GM12878 (cell line): ENCODE measurements around the gene FMC1. TPM values are rescaled to one million over a fixed set of nuclear protein-coding genes. Genes with fewer than 3 reads are reported as not detected.

ENCODE experiments used
- BCL11A ChIP-seq: IDR thresholded peaks from 2 replicates; pipeline ENCODE4 v1.6.1; 2011; ENCODE audit warnings: low read depth, low read length
- CHD2 ChIP-seq: IDR thresholded peaks from 2 replicates; pipeline ENCODE4 v1.6.1; 2011; ENCODE audit warnings: low read depth, low read length, improper control_type of control experiment, borderline replicate concordance
- CHD4 ChIP-seq: fragments of 200-600 bp; sonication (generic); IDR thresholded peaks from 2 replicates; pipeline ENCODE4 v1.6.1; 2016; ENCODE audit warnings: mild to moderate bottlenecking
- ELK1 ChIP-seq: IDR thresholded peaks from 2 replicates; pipeline ENCODE4 v1.6.1; 2012; ENCODE audit warnings: low read depth, low read length, improper control_type of control experiment
- EP300 ChIP-seq, 2 experiments: fragments of 150-350 bp in 1 of 2; IDR thresholded peaks; 2 replicates each; pipeline ENCODE4 v1.6.1; 2011 to 2012; ENCODE audit warnings: low read depth in 2 of 2, low read length in 2 of 2, borderline replicate concordance in 1 of 2, improper control_type of control experiment in 1 of 2, inconsistent platforms in 1 of 2; ENCODE audit not compliant: control insufficient read depth in 1 of 2
- HSF1 ChIP-seq: fragments of 150-350 bp; IDR thresholded peaks from 2 replicates; pipeline ENCODE4 v1.6.1; 2014; ENCODE audit warnings: mild to moderate bottlenecking, low read depth, low read length
- MEF2A ChIP-seq: IDR thresholded peaks from 2 replicates; pipeline ENCODE4 v1.6.1; 2011; ENCODE audit warnings: low read depth, mild to moderate bottlenecking, low read length, moderate library complexity; ENCODE audit not compliant: insufficient read depth
- MYB ChIP-seq: fragments of 150-350 bp; IDR thresholded peaks from 2 replicates; pipeline ENCODE4 v1.6.1; 2014; ENCODE audit warnings: mild to moderate bottlenecking, low read depth, low read length, borderline replicate concordance
- NFIC ChIP-seq: IDR thresholded peaks from 2 replicates; pipeline ENCODE4 v1.6.1; 2012; ENCODE audit warnings: low read depth, mild to moderate bottlenecking, inconsistent platforms, low read length, moderate library complexity
- NFYA ChIP-seq: IDR thresholded peaks from 2 replicates; pipeline ENCODE4 v1.6.1; 2011; ENCODE audit warnings: low read depth, mild to moderate bottlenecking, low read length, improper control_type of control experiment, borderline replicate concordance
- NRF1 ChIP-seq: conservative IDR thresholded peaks from 2 replicates; pipeline ENCODE4 v1.6.1; 2011; ENCODE audit warnings: mild to moderate bottlenecking, low read depth, low read length, improper control_type of control experiment
- RAD21 ChIP-seq: IDR thresholded peaks from 2 replicates; pipeline ENCODE4 v1.6.1; 2011; ENCODE audit warnings: mild to moderate bottlenecking, low read depth, low read length, moderate library complexity; ENCODE audit not compliant: insufficient read depth
- SMC3 ChIP-seq: IDR thresholded peaks from 2 replicates; pipeline ENCODE4 v1.6.1; 2011; ENCODE audit warnings: low read length, improper control_type of control experiment, borderline replicate concordance
- YY1 ChIP-seq: IDR thresholded peaks from 2 replicates; pipeline ENCODE4 v1.6.1; 2011; ENCODE audit warnings: low read depth, mild to moderate bottlenecking, low read length
- ZBTB4 ChIP-seq: fragments of 450-650 bp; formaldehyde crosslinking; IDR thresholded peaks from 2 replicates; pipeline ENCODE4 v1.4.0; 2022; ENCODE audit warnings: mild to moderate bottlenecking, moderate library complexity
- ZNF24 ChIP-seq: fragments of 450-650 bp; IDR thresholded peaks from 2 replicates; pipeline ENCODE4 v1.6.1; 2017; ENCODE audit warnings: antibody characterized with exemption, mild to moderate bottlenecking
- ZNF384 ChIP-seq: IDR thresholded peaks from 2 replicates; pipeline ENCODE4 v1.6.1; 2012; ENCODE audit warnings: low read depth, mild to moderate bottlenecking, low read length, improper control_type of control experiment, borderline replicate concordance
- polyA plus RNA-seq, 11 experiments: library from polyadenylated mRNA; depleted of rRNA in 4 of 11; unstranded in 6 of 11; stranded (reverse) in 5 of 11; fragments of >200 nt; fragmentation: Nextera tagmentation in 4 of 11; fragmentation: Illumina TruSeq in 1 of 11; extraction: Ambion mirVana in 4 of 11; extraction: Trizol in 1 of 11; gene quantifications; 1 replicate in 1 of 11; 2 replicates in 10 of 11; pipeline versions ENCODE4 v1.2.1 to v1.2.3, GENCODE V29; 2011 to 2016; ENCODE audit warnings: inconsistent platforms in 2 of 11, missing spikeins in 2 of 11, low read depth in 1 of 11
- total RNA-seq, 4 experiments: library from RNA; depleted of rRNA in 3 of 4; stranded (reverse); fragments of >200 nt in 3 of 4; fragmentation: Illumina TruSeq in 1 of 4; extraction: Trizol in 1 of 4; gene quantifications; 2 replicates each; pipeline versions ENCODE4 v1.2.1 to v1.2.3, GENCODE V29; 2013 to 2021
- TF ChIP-seq, protein P1 (sequence below): fragments of 150-350 bp; IDR thresholded peaks from 2 replicates; pipeline ENCODE4 v1.6.1; 2016; ENCODE audit warnings: low read depth, low read length
- TF ChIP-seq, protein P2 (sequence below): IDR thresholded peaks from 2 replicates; pipeline ENCODE4 v1.6.1; 2012; ENCODE audit warnings: low read depth, low read length, improper control_type of control experiment

FMC1 gene
- total and polyA plus RNA-seq, 10 of the 15 experiments (the other 5 are each of a cell fraction or from before 2014, with no cell fraction given): 4.2 to 60.4 (median 15.6) TPM

DNA sequence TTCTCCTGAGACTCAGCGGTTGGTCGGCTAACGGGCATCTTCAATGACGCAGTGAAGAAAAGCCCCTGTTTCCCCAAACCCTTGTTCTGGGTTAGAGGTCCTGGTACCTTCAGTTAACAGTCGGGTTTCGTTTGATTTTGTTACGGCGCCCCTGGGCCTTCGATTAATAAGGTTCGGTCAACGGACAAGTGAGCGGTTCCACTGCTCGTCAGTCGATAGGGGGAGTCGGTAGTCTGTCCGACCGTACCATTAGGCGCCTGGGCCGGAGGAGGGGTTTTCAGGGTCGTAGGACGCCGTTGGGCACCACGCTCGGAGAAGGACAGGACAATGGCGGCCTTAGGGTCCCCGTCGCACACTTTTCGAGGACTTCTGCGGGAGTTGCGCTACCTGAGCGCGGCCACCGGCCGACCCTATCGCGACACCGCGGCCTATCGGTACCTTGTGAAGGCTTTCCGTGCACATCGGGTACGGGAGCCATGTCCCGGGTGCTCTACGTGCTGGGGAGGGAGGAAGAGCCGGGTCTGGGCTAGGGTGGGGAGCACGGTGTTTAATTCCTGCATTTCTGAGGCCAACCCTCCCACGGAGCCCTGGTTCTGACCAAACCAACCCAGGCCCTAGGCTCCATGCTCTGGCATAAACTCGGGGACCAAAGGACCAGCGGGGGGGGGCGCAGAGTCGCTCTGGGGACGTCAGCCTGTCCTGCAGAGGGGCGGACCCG, at the start of gene FMC1 (continued):
- TF ChIP-seq MEF2A (no peak), BCL11A (no peak), NFYA (no peak), MYB (0 out of 2 replicates have a peak, but pooled peaks have one; percentile 11), HSF1 (no peak), ZNF24 (no peak), ZNF384 (no peak), ELK1 (no peak), CHD4 (no peak), EP300 (IDR thresholded peaks at IDR 0.05; ENCODE audit: borderline replicate concordance in 1 of 2, control insufficient read depth in 1 of 2, low read depth in 2 of 2, low read length in 2 of 2) (no peak), NFIC (no peak; the same call in 1 of the 2 replicates), CHD2 (peak; percentile 63), ZBTB4 (CRISPR knock-in tag) (no peak), SMC3 (no peak), RAD21 (no peak), NRF1 (no peak), YY1 (peak; percentile 91)
- TF ChIP-seq, protein P1, sequence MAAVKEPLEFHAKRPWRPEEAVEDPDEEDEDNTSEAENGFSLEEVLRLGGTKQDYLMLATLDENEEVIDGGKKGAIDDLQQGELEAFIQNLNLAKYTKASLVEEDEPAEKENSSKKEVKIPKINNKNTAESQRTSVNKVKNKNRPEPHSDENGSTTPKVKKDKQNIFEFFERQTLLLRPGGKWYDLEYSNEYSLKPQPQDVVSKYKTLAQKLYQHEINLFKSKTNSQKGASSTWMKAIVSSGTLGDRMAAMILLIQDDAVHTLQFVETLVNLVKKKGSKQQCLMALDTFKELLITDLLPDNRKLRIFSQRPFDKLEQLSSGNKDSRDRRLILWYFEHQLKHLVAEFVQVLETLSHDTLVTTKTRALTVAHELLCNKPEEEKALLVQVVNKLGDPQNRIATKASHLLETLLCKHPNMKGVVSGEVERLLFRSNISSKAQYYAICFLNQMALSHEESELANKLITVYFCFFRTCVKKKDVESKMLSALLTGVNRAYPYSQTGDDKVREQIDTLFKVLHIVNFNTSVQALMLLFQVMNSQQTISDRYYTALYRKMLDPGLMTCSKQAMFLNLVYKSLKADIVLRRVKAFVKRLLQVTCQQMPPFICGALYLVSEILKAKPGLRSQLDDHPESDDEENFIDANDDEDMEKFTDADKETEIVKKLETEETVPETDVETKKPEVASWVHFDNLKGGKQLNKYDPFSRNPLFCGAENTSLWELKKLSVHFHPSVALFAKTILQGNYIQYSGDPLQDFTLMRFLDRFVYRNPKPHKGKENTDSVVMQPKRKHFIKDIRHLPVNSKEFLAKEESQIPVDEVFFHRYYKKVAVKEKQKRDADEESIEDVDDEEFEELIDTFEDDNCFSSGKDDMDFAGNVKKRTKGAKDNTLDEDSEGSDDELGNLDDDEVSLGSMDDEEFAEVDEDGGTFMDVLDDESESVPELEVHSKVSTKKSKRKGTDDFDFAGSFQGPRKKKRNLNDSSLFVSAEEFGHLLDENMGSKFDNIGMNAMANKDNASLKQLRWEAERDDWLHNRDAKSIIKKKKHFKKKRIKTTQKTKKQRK: no peak
- TF ChIP-seq, protein P2, sequence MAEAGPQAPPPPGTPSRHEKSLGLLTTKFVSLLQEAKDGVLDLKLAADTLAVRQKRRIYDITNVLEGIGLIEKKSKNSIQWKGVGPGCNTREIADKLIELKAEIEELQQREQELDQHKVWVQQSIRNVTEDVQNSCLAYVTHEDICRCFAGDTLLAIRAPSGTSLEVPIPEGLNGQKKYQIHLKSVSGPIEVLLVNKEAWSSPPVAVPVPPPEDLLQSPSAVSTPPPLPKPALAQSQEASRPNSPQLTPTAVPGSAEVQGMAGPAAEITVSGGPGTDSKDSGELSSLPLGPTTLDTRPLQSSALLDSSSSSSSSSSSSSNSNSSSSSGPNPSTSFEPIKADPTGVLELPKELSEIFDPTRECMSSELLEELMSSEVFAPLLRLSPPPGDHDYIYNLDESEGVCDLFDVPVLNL: no peak
